Inflammatory macrophage treated with lipopolysaccharide for 4 hours (primary cell): Measurements from ENCODE around the gene IVD.
A peak's percentile ranks its signal among the peaks of the same experiment; 100 is the strongest.

Experiments
- DNase-seq: peaks from one replicate; pipeline ENCODE4 v3.0.0-alpha.2; 2020

Gene IVD

DNA sequence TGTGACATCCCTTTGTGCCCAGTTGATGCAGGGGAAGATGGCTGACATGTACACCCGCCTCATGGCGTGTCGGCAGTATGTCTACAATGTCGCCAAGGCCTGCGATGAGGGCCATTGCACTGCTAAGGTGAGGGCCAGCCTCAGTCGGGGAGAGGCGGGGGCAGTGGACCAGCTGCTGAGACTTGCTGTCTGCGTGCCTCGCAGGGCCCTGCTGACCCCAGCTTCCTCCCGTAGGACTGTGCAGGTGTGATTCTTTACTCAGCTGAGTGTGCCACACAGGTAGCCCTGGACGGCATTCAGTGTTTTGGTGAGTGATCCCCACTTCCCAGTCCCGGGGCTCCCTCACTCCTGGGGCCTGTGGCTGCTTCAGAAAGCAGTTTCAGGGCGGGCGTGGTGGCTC is 10.5 kb downstream of the IVD start:
- DNase-seq = no peak

DNA sequence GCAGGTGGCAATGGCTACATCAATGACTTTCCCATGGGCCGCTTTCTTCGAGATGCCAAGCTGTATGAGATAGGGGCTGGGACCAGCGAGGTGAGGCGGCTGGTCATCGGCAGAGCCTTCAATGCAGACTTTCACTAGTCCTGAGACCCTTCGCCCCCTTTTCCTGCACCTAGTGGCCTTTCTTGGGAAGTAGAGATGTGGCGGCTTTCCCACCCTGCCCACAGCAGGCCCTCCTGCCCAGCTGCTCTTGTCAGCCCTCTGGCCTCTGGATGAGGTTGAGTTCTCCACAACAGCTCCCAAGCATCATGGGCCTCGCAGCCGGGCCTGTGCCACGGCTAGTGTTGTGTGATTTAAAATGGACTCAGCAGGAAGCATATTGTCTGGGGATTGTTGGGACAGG is 12.5 kb downstream of the IVD start:
- no peak for DNase-seq

DNA sequence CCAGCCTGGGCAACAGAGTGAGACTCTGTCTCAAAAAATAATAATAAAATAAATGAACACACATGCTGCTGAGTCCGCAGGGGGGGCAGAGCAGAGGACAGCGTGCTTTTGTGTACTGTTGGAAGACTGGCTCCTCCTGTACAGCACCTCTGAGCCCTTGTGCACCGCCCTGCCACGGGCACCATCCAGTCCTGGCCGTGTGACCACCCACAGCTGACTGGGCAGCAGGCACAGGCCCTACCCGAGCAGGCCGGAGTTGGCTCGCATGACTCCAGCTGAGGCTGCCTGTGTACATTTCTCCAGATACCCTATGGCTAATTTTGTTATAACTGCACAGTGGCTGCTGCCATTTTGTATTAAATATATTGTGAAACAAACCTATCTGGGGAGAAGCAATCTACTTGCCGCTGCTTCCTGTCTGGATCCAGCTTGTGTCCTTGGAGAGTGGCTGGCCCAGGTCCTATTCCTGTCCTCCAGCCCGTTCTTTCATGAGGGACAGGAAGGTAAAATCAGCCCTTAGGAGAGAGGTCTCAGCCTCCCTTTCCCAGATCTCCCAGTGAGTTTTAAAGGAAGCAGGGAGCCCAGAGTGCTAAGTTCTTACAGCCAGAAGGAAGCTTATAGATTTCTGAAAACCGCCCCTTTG is 14.6 kb downstream of the IVD start:
- no peak for DNase-seq

DNA sequence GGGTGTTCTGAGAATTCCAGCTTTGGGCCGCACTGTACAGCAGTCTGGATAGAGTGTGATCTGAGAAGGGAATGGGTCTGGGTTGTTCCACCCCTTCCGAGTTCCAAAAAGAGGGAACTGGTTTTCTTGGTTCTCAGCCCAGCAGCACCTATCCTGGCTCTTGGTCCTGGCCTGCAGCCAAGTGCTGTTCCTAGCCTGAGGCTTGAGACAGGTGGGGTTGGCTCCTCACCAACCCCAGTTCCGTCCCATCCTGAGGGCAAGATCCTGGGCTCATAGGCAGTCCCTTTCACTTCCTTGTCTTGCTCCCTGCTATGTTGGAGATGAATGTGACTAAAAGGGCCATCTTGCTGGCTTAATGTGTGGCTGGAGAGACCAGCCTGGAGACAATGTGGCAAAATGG is 15.2 kb downstream of the IVD start:
- no peak for DNase-seq

DNA sequence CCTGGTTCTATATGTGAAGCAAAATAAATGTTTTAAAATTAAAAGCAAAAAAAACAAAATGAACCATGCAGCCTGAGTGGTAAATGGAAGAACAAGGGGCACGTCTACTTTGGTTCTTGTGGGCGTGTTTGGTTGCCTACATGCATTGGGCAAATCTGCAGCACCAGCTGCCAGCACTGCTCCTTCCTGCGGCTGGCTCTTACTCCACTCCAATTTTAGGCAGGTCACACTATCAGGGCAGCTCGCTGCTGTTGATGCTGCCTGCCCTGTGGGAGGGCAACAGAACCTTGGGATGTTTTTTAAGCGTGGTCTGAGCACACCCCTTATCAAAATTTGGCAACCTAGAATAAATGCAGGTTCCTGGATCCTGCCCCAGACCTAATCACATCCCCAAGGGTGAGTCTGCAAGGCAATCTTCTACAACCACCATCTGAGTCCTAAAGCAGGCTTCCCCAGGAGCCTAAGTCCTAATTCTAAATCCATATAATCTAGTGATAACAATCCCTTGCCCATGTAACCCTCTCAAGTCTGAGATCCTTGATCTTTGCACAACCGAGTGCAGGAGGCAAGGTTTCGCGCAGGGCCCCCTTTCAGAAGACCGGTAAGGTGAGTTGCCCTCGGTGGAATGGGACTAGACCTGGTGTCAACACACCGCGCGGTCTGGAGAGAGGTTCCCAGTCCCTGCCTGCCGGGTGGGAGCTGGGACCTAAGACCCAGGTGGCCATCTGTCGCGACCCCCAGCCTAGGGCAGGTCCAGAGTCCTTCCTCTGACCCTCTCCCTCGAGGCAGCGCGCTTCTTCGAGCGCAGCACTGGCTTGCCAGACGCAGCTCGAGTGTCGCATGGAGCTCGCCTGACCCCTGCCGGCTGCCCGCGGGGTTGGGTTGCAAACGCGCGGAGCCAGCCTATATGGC is 15.9 kb downstream of the IVD start:
- peak; percentile 72 for DNase-seq

DNA sequence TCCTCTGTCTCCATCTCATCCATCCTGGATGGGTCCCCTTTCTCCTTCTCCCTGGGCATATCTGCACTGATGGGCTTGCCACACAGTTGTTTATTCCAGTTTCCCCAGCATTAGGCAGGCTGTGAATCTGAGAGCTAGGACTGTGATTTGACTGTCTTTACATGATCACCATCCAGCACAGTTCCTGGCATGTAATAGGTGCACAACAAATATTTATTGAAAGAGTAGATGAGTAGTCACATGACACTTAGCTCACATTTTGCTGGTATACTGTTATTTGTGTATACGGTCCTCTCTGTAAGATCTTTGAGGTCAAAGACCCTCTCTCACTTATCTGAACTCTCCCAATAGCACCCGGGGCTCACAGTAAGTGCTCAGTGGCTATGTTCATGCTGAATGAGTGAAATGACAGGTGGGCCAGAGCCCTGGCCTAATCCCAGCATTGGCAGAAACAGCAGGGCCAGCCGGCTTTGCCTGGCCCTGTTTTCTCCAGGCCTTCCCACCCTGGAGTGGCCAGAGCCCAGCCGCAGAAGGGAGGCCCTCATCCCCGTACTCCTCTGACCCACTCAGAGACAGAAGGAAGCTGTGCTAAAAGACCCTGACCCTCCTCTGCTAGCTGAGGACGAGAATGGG is 19.0 kb downstream of the IVD start:
- DNase-seq = no peak

DNA sequence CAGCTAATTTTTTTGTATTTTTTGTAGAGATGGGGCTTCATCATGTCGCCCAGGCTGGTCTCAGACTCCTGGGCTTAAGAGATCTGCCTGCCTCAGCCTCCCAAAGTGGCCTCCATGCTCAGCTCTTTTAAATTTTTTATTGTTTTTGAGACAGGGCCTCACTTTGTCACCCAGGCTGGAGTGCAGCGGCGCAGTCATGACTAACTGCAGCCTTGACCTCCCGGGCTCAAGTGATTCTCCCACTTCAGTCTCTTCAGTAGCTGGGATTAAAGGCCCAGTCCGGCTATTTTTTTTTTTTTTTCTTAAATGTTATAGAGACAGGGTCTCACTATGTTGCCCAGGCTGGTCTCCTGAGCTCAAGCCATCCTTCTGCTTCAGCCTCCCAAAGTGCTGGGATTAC is 20.1 kb downstream of the IVD start:
- no peak for DNase-seq

DNA sequence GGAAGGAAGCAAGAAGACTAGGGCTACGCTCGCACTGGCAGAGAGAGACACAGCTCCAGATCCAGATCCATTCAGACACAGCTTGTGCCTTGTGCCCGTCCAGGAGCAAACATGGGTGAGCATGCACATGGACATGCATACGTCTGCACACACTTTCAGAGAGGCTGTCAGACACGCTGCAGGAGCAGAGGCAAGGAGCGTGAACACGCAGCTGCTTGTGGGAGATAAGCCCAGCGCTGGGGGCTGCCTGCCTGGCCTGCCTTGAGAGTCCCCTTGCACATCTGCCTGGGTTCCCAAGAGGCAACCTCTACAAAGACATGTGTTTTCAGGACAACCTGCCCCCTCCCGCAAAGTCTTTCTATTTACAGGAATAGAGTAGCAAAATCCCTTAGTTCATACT is 21.6 kb downstream of the IVD start:
- no peak for DNase-seq

DNA sequence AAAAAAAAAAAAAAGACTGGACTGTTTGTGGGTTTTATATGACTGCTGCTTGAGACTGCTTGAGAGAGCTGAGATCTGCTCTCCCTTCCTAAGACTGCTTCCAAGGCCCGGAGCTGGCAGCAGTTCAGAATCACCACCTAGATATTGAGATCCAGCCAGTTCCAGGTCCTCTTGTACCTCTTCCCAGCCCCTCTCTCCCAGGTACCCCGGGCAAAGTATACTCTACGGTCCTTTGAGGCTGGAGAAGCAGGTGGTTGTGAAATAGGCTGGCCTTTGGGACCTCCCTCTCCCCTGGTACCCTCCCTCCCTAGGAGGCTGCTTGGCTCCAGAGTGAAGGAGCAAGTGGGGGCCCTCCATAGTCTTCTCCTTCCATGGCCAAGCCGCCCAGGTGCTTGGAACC is 22.6 kb downstream of the IVD start:
- DNase-seq = no peak

DNA sequence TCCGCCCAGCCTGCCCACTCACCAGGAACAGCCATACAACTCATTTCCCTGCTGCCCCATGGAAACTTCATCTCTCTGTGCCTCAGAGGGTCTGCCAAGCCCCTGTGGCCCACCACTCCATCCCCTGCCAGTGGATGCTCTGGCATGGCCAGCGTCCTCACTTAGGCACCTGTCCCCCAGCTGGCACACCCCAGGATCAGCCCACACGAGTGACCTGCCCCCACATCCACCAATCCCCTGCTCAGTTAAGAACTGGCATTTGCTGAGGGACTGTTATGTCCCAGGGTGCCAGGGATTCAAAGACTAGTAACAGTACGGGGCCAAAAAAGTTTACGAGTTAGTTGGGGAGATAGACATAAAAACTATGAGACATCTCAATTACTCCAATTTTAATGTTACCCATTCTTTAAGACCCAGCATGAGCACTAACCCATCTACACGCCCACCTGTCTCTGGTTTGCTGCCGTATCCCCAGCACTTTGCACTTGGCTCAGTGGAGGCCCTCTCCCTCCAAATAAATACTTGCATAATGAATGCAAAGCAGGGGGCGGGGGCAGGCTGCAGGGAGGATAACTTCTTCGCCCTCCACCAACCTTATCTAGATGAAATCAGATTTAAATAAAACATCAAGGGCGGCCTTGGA is 23.6 kb downstream of the IVD start:
- no peak for DNase-seq

DNA sequence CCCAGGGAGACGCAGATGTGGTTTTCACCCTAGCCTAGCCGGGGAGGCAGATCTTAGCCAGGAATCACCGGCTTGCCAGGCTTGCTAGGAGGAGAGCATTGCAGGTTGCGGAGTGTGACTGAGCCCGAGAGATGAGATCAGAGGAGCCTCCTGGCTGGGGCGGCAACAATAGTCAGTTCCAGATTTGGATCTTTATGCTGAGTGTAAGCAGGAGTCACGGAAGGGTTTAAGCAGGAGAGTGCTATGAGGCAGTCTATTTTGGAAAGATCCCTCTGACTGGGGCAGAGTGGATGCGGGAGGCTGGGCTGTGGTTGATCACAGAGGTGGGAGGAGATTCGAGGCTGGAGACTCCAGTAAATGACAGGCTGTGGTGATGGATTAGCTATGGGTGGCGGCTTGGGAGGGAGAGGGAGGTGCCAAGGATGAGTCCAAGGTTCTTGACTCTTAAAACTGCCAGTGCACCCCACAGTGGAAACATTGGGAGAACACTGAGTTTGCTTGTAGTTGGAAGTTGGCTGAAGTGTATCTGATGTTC is 24.7 kb downstream of the IVD start:
- no peak for DNase-seq

DNA sequence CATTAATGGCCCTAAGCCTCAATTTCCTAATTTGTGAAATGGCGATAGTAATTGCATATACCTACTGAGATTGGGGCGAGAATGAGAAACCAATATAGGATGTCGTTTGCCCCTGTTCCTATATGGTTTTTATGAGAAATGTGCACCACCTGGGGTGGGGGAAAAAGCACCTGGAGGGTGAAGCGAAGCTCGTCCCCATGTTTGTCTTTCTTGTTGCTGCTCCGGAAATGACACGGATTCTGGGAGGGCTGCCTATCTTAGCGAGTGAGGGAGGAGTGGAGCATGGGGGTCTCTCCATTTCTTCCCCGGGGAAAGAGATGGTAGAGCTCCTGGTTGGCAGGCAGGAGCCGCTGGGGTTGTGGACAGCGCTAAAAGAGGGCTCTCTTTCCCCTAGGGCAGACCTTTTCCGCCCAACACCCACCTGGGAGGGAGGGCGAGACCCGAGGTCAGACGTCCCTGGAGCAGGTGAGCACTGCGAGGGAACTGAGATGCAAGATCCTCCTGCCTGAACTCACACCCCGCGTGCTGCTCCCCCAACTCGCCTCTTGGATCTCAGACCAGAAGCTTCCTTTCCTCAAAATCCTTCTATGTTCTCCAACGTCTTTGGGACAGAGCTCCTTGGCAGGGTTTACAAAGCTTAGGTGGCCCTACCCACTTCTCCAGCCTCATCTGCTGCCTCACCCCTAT is 29.6 kb downstream of the IVD start:
- DNase-seq = no peak

DNA sequence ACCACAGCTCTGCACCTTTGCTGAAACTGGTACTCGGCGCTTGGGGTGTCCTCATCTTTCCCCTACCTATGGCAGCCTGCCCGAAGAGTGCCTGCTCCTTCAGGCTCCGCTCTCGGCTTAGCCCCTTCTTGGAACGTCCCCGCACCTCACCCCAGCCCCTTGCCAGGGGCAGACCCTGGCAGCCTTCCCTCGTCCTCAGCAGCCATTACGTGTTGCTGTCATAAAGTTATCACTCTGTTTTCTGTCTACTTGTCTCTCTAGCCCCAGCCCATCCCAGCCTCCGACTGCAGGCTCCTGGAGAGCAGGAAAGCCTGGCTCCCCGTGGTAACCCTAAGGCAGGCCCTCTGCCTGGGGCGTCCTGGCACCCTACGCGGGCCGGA is 30.1 kb downstream of the IVD start:
- DNase-seq = no peak

DNA sequence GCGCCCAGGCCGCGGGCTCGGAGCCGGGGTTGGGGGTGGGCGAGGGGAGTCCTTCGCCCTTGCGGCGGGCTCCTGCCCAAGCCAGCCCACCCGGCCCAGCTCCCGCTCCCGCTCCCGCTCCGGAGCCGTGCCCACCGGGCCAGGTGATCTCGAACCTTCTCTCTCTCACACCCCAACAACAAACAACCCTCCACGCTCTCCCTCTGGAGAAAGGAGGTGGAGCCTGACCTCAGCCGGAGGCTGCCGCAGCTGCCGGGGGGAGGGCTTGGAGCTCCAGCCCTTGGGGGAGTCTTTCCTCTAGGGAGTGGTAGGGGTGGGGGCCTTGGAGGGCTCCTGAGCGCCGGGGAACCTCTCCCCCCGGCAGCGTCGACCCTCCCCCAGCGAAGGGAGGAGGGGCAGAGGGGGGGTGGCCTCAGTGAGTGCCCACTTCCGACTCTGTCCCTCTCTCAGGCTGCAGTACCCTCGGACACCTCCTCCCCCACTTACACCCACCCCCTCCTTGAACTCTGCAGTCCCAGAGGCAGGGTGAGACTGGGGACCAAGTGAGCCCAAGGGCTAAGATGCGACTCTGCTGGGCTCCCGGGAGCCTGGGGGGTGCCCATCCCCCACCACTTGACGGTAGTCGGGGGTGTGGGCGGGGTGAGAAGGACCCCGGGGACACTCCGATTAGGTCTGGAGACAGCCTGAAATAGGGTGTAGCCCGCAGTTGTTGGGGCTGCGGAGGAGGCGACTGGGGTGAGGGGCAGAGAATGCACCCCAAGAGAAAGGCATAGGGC is 30.7 kb downstream of the IVD start:
- no peak for DNase-seq

DNA sequence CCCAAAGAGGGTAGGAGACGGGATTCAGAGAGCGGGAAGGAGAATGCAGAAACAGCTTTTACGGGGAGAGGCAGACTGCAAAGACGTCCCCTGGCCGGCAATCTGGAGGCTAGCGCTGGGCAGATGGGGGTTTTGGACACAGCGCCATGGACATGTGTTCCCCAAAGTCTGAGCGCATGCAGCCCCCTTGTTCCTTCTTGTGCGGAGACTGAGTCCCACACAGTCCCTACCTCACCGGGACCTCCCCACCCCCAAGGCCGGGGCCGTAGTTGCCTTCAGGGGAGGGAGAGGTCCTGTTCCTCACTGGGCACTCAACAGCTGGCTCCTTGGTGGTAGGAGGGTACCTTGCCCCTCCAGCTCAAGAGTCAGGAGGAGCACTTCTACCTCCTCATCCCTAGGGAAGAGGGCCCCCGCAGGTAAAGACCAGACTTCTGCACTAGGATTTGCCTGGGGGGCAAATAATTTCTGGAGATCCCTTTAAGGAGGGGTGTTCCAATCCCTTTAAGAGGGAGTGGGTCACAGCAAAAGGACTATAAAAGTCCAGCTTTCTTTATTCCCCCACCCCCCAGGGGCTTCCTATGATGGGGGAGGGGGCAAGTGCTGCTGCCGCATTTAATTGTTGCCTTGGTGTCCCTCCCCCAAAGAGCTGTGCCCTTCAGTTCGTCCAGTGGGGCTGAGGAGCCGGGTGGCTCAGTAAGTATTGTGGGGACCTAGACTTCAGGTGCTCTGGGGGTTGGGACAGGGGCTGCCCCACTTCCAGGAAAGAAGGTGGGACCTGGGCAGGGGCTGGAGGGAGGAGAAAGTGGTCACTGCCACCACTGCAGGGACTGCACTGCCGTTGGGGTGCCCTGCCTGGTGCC is 31.5 kb downstream of the IVD start:
- DNase-seq = no peak

DNA sequence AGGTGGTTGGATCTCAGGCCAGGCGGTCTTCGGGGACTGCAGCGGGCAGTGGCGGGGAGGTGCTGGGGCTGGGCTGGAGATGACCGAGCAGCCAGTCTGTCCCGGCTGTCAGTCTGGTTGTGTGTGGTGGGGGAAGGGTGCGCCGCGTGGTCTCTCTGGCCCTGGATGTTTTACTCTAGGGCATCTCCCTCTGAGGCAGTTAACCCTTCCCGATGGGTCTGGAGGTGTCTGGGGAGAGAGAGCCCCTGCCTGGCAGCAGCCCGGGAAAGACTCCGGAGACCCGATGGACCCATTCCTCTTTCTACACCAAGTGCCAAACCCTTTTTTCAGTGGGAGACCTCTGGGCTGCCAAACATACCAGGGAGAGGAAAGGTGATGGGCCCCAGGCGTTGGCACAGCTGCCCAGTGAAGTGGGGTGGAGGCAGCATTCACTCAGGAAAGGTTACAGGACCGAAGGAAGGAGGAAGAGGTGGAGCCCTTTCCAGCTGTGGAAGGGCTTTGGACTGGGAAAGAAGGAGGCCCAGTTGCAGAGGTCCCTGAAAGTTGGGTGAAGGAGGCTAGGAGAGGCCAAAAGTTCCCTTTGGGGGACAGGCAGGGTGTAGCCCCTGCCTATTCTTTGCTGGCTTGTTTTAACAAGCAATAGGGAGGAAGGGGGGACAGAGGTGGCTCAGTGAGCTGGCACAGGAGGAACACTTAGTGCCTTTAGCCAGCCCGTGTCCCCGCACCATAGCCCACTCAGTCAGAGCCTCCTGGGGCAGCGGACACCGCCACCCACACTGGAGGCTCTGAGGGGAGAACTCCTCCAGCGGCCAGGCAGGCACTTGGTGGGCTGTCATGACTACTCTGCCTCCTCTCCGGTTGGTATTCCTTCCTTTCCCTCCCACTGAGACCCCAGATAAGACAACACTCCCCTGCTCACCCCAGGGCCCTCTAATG is 32.4 kb downstream of the IVD start:
- DNase-seq = no peak

DNA sequence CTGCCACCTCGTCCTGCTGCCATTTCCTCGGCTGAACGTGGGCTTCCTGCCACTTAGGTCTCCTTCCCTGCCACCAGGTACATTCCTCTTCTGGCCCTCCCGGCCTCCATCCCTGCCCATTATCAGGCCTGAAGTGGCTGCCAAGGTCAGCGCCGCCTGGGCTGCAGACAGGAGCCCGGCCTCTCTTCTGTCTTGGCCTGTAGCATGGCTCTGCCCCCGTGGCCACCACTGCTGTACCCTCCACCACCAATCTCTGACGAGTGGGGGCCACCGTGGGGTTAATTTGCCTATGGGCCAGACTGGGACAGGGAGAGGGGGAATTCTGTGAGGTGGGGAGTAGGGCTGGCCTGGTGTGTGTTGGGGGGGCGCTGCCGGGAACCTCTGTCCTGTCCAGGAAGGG is 33.1 kb downstream of the IVD start:
- DNase-seq = no peak

DNA sequence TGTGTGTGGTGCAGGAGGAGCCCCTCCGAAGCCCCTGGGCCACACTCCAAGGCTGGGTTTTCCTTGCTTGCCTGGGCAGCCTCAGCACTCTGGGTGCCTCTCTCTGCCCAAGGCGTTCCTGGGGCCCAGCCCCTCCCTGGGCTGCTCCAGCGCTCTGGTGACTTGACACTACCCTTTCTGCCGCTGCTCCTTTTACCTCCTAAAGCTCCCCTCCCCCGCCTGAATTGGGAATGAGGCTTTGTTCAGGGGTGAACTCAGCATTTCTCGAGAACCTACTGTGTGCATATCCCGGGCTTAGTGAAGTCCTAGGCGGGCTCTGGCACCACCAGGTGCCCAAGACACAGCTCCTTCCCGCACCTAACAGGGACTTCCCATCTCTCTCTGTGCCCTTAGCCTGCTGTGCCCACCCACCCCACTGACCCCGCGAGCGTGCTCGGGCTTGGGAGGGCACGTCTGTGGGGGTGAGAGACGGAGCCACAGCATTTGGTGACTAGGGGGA is 33.9 kb downstream of the IVD start:
- no peak for DNase-seq

DNA sequence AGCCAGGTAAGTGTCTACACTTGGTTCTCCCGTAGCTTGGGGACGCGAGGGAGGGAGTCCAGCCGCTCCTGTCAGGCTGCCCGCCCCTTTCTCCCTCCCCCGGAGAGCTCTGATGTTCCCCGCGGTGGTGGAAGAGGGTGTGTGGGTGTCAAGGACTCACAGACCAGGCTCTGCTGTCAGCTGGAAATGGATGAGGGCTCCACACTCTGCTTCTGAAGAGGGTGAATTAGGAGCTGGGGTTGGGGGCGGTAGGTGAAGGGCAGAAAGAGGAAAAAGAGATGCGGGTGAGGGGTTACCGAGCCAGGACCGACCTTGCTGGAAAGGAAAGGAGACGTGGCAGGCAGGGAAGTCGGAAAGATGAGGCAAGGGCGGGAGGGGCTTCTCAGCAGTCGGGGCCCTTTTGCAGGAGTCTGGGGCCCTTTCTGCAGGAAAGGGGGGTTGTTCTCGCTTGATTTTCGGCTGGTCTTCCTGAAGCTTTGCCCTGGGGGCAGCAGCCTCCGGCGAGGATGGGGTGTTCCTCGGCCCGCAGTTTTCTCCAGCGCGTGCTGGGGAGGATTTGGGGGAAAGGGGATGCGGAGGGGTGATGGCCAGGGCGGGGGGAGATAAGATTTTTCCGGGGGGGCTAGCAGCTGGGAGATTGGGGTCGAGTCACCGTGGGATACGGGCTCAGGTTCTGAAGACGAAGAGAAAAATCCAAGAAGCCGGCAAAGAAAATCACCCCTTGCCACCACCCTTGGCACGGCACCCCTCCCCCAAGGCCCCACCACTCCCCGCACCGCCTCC is 34.6 kb downstream of the IVD start:
- DNase-seq = peak; percentile 41
